Progenitor cell of endocrine pancreas (in vitro differentiated cells): Measurements from ENCODE around the gene PLAAT2. TPM values are rescaled to one million over a fixed set of nuclear protein-coding genes. Genes with fewer than 3 reads are reported as not detected.

Source experiments
- DNase-seq: peaks from one replicate; pipeline ENCODE4 v3.0.0; 2021; ENCODE audit warnings: low spot score; ENCODE audit not compliant: unreplicated experiment
- H3K27ac Mint-ChIP-seq: 2 replicates; pipeline ENCODE4 v1.8.0; 2021; ENCODE audit warnings: mild to moderate bottlenecking, moderate library complexity, mixed read lengths
- H3K27me3 Mint-ChIP-seq: 2 replicates; pipeline ENCODE4 v1.8.0; 2021; ENCODE audit warnings: mixed read lengths
- H3K36me3 Mint-ChIP-seq: 2 replicates; pipeline ENCODE4 v1.8.0; 2022; ENCODE audit warnings: mixed read lengths; ENCODE audit not compliant: insufficient read depth
- H3K4me1 Mint-ChIP-seq: 2 replicates; pipeline ENCODE4 v1.8.0; 2021; ENCODE audit warnings: low read depth, mixed read lengths
- H3K4me3 Mint-ChIP-seq: 2 replicates; pipeline ENCODE4 v1.8.0; 2021; ENCODE audit warnings: low read depth, mild to moderate bottlenecking, moderate library complexity, mixed read lengths
- H3K9me3 Mint-ChIP-seq: 2 replicates; pipeline ENCODE4 v1.8.0; 2021; ENCODE audit warnings: low read depth, mixed read lengths
- CTCF ChIP-seq: fragments of 200-600 bp; sonication (generic); IDR thresholded peaks from one replicate; pipeline ENCODE4 v1.5.0; 2021; ENCODE audit warnings: antibody characterized with exemption, mild to moderate bottlenecking; ENCODE audit not compliant: unreplicated experiment
- total RNA-seq: library from RNA; stranded (reverse); gene quantifications from 2 replicates; pipeline ENCODE4 v1.2.1, GENCODE V29; 2021

The PLAAT2 gene
- total RNA-seq, 1 donor from 2014 or later = not detected

GRCh38 chr11:63508009-63508408 is 55.2 kb downstream of the PLAAT2 start:
- Mint-ChIP-seq H3K27ac (no peak overlapping the region), H3K36me3 (peaks cover 1% of the 10 kb centered on the region), H3K9me3 (no peaks in the 10 kb centered on the region), H3K4me3 (no peak overlapping the region), H3K27me3 (no peaks in the 10 kb centered on the region), H3K4me1 (peaks cover 30% of the 10 kb centered on the region)
- no peak for DNase-seq
- TF ChIP-seq CTCF = peak; percentile 59

DNA sequence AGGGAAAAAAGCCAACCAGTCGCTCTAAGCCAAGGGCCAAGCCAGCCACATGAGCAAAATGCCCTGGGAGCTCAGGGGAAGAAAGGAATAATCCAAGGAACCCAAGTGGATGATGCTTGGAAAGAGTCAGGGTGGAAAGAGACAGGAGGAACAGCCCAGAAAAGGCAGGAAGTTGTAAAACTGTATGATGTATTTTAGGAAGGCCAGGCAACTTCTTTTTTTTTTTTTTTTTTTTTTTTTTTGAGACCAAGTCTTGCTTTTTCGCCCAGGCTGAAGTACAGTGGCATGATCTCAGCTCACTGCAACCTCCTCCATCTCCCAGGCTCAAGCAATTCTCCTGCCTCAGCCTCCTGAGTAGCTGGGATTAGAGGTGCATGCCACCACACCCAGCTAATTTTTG is 55.7 kb downstream of the PLAAT2 start:
- no peak for DNase-seq
- no peaks in the 10 kb centered on the region for H3K9me3 Mint-ChIP-seq
- H3K27me3 Mint-ChIP-seq = no peaks in the 10 kb centered on the region
- peaks cover 2% of the 10 kb centered on the region for H3K36me3 Mint-ChIP-seq
- no peak overlapping the region for H3K4me3 Mint-ChIP-seq
- peaks cover 34% of the 10 kb centered on the region for H3K4me1 Mint-ChIP-seq
- no peak overlapping the region for H3K27ac Mint-ChIP-seq
- TF ChIP-seq CTCF = no peak

DNA sequence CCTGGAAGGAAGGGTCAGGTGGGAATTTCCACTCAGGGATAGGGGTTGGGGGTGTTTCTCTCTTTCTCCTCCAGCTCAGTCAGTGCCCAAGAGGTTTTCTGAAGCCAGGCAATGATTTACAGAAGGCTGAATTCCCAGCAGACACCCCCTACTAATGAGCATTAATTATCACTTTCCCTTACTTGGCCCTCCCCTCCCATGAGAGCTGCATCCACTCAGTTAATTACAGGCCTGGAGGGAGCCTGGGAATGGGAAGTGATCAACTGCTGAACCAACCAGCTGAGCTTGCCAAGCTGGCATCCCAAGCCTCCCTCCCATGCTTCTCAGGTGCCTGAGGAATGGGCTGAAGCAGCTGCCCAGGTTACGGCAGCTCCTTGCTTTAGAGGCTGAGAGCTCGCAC is 56.3 kb downstream of the PLAAT2 start:
- peaks cover 40% of the 10 kb centered on the region for H3K4me1 Mint-ChIP-seq
- no peak for TF ChIP-seq CTCF
- no peaks in the 10 kb centered on the region for H3K27me3 Mint-ChIP-seq
- H3K36me3 Mint-ChIP-seq = peaks cover 2% of the 10 kb centered on the region
- DNase-seq = no peak
- peak overlapping the region; percentile 79 for H3K27ac Mint-ChIP-seq
- H3K4me3 Mint-ChIP-seq = no peak overlapping the region
- no peaks in the 10 kb centered on the region for H3K9me3 Mint-ChIP-seq

DNA sequence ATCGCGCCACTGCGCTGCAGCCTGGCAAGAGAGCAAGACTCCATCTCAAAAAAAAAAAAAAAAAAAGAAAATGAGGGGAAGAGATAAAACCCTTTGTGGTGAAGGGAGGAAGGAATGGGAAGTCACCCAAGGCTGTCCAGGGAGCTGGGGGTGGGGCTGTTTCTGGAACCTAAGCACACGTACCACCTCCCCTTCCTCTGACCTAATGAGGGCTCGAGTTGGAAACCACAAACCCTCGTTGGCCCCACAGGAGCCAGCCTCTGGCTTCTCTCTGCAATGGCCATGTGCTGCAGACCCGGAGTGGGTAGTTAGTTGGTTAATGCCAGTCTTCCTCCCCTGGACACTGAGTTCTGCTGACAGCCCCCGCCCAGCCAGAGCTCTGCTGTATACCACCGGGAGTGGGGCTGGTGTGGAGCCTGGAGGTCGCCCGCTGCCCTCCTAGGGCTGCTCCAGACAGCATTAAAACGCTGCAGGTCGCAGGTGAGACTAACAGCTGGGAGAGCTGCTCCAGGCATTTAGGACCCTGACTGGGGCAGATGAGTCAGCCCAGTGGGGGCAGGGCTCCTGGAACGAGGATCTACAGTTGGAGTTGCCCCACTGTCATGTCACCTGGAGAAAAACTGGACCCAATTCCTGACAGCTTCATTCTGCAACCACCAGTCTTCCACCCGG is 57.2 kb downstream of the PLAAT2 start, which contains the start of gene LGALS12:
TSS of gene LGALS12 (plus strand) at position 228 of the 672 bp plus-strand sequence. CDS start at position 603, 375 bp downstream.
- TF ChIP-seq CTCF = no peak
- H3K27me3 Mint-ChIP-seq = no peaks in the 10 kb centered on the region
- H3K9me3 Mint-ChIP-seq = no peaks in the 10 kb centered on the region
- DNase-seq = no peak
- H3K4me3 Mint-ChIP-seq = no peak within 1 kb of the TSS
- peak within 1 kb of the TSS; percentile 79 for H3K27ac Mint-ChIP-seq
- H3K36me3 Mint-ChIP-seq = peaks cover 2% of the 10 kb centered on the region
- peaks cover 40% of the 10 kb centered on the region for H3K4me1 Mint-ChIP-seq

DNA sequence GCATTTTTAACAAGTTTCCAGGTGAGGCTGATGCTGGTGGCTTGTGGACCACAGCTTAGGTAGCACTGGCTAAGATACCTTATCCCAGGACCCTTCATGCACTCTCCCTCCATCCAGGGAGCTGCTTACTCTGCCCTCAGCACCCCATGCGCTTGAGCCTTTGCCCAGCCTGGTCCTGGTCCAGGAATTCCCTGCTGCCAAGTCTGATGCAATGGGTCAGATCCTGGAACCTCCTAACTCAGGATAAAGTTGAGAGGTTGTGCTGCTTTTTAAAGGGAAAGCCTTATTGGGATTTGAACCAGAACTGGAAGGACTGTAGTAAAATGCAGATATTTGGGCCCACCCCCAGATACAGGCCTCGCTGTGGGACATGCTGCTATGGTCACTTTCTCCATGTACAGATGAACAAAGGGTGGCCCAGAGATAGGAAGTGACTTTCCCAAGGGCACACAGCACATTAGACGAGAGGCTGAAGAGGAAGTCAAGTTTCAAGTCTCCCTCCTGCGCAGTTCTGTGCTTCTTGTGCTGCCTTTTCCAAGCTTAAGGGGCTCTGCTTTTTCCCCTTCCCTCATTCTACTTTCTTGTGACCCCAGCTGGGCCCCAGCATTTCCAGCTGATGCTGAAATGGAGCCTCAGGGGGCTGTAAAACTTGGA is 58.1 kb downstream of the PLAAT2 start:
- peaks cover 40% of the 10 kb centered on the region for H3K4me1 Mint-ChIP-seq

More for the DNA sequence above, 58.1 kb downstream of the PLAAT2 start:
- Mint-ChIP-seq H3K4me3 (no peak overlapping the region), H3K36me3 (peaks cover 10% of the 10 kb centered on the region), H3K27me3 (no peaks in the 10 kb centered on the region), H3K27ac (peak overlapping the region; percentile 52), H3K9me3 (peaks cover 7% of the 10 kb centered on the region)
- no peak for TF ChIP-seq CTCF
- DNase-seq = no peak
